Fibroblast of mammary gland (primary cell): ENCODE results near the gene TMEM158.

ENCODE experiments used
- DNase-seq: peaks from one replicate; pipeline ENCODE4 v3.0.0-alpha.2; 2010; ENCODE audit warnings: low read depth
- H3K4me3 ChIP-seq: 2 replicates; pipeline ENCODE4 v1.5.1; 2011; ENCODE audit warnings: low read depth, mild to moderate bottlenecking, low read length, moderate library complexity; ENCODE audit not compliant: control insufficient read depth
- CTCF ChIP-seq: conservative IDR thresholded peaks from 2 replicates; pipeline ENCODE4 v1.5.1; 2011; ENCODE audit warnings: low read depth, low read length, inconsistent platforms; ENCODE audit not compliant: control insufficient read depth, insufficient read depth

TMEM158 gene

GRCh38 chr3:45252826-45253225 is 26.7 kb upstream of the TMEM158 start:
- no peak overlapping the region for H3K4me3 ChIP-seq
- no peak for DNase-seq
- TF ChIP-seq CTCF: no peak

- no peak for TF ChIP-seq CTCF
- H3K4me3 ChIP-seq: no peak overlapping the region
Measured at GRCh38 chr3:45249391-45249790, 23.3 kb upstream of the TMEM158 start.

GRCh38 chr3:45246241-45246640 is 20.2 kb upstream of the TMEM158 start:
- no peak for TF ChIP-seq CTCF
- H3K4me3 ChIP-seq: no peak overlapping the region
- no peak for DNase-seq

More at GRCh38 chr3:45249391-45249790, 23.3 kb upstream of the TMEM158 start:
- peak; percentile 48 for DNase-seq

GRCh38 chr3:45244356-45244755 is 18.3 kb upstream of the TMEM158 start:
- no peak overlapping the region for H3K4me3 ChIP-seq
- DNase-seq: no peak
- TF ChIP-seq CTCF: no peak

GRCh38 chr3:45241206-45241605 is 15.1 kb upstream of the TMEM158 start:
- no peak for TF ChIP-seq CTCF
- DNase-seq: no peak
- H3K4me3 ChIP-seq: no peak overlapping the region

- DNase-seq: no peak
- TF ChIP-seq CTCF: no peak
Measured at GRCh38 chr3:45240292-45240691, 14.2 kb upstream of the TMEM158 start.

GRCh38 chr3:45239254-45239653 is 13.2 kb upstream of the TMEM158 start:
- no peak overlapping the region for H3K4me3 ChIP-seq
- no peak for TF ChIP-seq CTCF
- no peak for DNase-seq

More at GRCh38 chr3:45240292-45240691, 14.2 kb upstream of the TMEM158 start:
- H3K4me3 ChIP-seq: no peak overlapping the region
